C4-2B (cell line): ENCODE data around the gene MSN.

ENCODE experiments used
- H3K27ac ChIP-seq: fragments of 450-650 bp; 2 replicates; pipeline ENCODE4 v1.5.1; 2017
- CTCF ChIP-seq: fragments of 450-650 bp; conservative IDR thresholded peaks from 2 replicates; pipeline ENCODE4 v1.5.1; 2017; ENCODE audit warnings: mild to moderate bottlenecking
- ZFX ChIP-seq: fragments of 450-650 bp; IDR thresholded peaks from 2 replicates; pipeline ENCODE4 v1.6.1; 2017

The MSN gene

DNA sequence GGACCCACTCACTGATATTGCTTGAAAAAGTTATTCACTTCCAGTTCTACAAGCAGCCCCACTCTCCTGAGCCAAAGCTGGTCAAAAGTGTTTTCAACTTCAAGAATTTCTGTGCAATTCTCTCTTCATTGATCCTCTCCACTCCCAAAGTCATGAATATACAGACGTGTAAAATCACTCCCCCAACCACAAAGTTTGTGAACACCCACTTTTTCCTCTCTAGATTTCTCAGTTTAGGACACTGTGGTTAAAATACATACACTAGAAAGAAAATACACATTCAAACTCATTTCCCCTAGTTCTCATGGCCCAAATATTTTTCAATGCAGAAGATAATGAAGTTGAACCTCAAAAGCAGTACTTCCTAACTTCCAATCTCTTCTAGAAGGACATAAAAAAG lies 116.3 kb downstream of the MSN start:
- H3K27ac ChIP-seq = no peak overlapping the region
- TF ChIP-seq ZFX (no peak), CTCF (no peak)
